ENCODE results near the gene MYO5C. TPM values are rescaled to one million over a fixed set of nuclear protein-coding genes. Genes with fewer than 3 reads are reported as not detected.

Gene MYO5C
- total RNA-seq, 1 donor from 2014 or later: 16.9 TPM

DNA sequence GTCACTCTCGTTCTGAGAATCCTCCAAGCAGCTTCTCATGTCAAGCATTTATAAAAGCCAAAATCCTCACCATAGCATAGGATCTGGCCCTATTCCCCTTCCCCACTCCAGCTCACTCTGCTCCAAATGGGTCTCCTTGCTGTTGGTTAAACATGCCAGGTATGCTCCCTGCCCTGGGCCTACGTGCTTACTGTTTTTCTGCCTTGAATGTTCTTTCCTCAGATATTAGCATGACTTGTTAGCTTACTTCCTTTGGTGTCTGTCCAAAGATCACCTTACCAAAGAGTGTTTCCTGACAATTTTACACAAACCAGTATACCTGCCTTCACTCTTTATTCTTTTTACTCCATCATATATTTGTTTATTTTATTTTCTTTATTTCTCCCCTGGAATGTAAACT, 33.1 kb upstream of the MYO5C start:
- H3K4me3 ChIP-seq (ENCODE audit: low read depth, low read length): no peak overlapping the region
- TF ChIP-seq, protein P1, sequence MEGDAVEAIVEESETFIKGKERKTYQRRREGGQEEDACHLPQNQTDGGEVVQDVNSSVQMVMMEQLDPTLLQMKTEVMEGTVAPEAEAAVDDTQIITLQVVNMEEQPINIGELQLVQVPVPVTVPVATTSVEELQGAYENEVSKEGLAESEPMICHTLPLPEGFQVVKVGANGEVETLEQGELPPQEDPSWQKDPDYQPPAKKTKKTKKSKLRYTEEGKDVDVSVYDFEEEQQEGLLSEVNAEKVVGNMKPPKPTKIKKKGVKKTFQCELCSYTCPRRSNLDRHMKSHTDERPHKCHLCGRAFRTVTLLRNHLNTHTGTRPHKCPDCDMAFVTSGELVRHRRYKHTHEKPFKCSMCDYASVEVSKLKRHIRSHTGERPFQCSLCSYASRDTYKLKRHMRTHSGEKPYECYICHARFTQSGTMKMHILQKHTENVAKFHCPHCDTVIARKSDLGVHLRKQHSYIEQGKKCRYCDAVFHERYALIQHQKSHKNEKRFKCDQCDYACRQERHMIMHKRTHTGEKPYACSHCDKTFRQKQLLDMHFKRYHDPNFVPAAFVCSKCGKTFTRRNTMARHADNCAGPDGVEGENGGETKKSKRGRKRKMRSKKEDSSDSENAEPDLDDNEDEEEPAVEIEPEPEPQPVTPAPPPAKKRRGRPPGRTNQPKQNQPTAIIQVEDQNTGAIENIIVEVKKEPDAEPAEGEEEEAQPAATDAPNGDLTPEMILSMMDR (conservative IDR thresholded peaks at IDR 0.05; ENCODE audit: low read depth, low read length): no peak
- no peak for DNase-seq (ENCODE audit: low read depth)

DNA sequence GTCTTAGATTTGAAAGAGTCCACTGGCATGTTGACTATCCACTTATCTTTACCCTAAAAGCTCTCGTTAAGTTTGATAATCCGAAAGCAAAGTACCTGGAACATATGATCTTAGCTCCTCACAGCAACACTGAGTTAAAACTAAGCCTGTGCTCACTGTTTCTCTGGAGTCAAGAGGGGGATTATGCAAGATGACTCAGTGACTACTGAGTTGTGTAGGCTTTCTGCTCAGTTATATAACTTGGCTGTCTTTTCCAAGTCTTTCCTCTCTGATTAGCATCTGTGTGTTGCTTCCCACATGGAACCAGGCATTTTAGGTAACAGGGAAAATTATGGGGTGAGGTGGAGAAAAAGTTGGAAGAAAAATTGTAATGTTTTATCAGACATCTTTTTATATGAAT, 31.2 kb upstream of the MYO5C start:
- H3K4me3 ChIP-seq (ENCODE audit: low read depth, low read length): no peak overlapping the region
- peak; percentile 19 for DNase-seq (ENCODE audit: low read depth)
- TF ChIP-seq, protein P1 (conservative IDR thresholded peaks at IDR 0.05; ENCODE audit: low read depth, low read length): no peak

DNA sequence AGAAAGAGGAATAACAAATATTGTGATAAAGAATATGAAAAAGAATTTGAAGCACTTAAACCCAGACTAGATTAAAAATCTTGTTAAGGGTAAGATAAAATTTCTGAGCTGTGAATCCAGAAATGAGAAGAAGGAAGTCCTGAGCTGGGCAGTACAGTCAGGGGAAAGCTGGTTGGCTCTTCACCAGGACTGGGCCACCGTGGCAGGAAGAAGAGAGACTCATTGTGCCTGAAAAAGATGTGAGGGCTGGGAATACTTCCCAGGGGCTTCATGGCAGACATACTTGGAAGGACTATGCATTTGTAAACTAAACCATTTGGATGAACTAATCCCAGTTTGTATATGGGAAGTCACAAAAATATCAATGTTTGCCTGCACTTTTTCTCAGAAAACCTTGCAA, 28.5 kb upstream of the MYO5C start:
- DNase-seq (ENCODE audit: low read depth): no peak
- H3K4me3 ChIP-seq (ENCODE audit: low read depth, low read length): no peak overlapping the region
- TF ChIP-seq, protein P1 (conservative IDR thresholded peaks at IDR 0.05; ENCODE audit: low read depth, low read length): no peak

DNA sequence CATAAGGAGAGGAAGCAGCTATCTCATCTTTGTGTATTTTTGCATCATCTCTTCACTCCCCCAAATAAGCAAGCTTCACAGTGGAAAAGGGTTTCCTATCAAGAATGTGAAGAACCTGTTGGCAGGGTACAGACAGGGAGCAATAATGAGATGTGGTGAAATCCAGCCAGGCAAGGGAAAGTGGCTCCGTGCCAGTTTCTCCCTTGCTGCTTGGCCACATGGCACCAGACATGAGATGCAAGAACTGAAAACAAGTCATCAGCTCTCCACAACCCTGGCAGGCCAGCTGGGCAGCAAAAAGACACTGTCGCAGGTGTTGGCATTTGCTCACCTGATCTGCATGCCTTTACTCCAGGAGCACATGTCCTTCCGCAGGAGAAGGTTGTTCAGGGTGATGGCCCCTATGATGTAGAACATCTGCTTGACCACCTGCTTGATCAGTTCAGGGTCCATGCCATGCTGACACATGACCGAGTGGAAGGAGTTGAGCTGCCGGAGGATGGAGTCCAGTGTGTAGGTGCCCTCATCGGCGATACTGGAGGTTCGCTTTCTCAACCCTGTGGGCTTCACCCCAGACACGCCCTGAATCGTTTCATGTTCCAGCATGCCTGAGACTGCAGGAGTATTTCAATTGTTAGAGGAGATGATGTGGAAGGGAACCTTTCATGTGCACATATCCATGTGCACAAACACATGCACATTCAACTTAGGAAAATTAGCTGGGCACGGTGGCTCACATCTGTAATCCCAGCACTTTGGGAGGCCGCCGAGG, 23.3 kb upstream of the MYO5C start:
- no peak overlapping the region for H3K4me3 ChIP-seq (ENCODE audit: low read depth, low read length)
- DNase-seq (ENCODE audit: low read depth): peak; percentile 12
- TF ChIP-seq, protein P1 (conservative IDR thresholded peaks at IDR 0.05; ENCODE audit: low read depth, low read length): no peak

DNA sequence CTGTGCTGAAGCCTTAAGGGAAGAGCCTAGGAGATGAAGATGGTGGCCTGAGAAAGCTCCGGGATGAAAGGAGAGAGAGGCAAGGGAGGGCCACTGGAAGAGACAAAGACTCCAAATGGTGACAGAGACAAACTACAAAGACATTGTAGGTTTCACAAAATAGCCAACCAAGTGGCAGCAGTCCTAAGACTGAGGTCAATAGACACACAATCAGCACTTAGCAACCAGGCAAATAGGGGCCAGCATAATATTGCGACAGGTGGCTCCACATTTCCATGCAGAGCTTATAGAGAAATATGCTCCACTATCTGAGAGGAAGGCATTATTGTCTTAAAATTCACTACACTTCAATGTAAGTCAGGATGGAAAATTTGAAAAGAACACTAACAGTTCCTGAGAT, 22.1 kb upstream of the MYO5C start:
- DNase-seq (ENCODE audit: low read depth): no peak
- no peak overlapping the region for H3K4me3 ChIP-seq (ENCODE audit: low read depth, low read length)
- TF ChIP-seq, protein P1 (conservative IDR thresholded peaks at IDR 0.05; ENCODE audit: low read depth, low read length): no peak

DNA sequence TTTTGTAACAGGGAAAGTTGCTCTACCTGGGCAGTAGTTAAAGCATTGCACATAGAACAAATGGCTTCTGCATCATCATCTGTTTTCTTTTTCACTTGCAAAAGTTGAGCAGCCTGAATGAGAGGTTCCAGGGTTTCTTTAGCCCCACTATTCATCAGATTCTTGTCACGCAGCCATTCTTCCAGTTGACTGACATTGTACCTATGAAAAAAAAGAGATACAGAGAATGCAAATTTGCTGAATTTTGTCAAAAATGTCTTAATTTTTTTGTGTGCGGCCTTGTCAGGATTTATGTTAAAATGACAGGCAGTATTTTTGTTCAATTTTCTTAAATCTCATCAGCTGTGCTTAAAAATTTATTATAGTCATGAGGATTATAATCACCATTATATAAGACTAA, 21.4 kb upstream of the MYO5C start:
- no peak overlapping the region for H3K4me3 ChIP-seq (ENCODE audit: low read depth, low read length)
- no peak for DNase-seq (ENCODE audit: low read depth)
- TF ChIP-seq, protein P1 (conservative IDR thresholded peaks at IDR 0.05; ENCODE audit: low read depth, low read length): no peak

DNA sequence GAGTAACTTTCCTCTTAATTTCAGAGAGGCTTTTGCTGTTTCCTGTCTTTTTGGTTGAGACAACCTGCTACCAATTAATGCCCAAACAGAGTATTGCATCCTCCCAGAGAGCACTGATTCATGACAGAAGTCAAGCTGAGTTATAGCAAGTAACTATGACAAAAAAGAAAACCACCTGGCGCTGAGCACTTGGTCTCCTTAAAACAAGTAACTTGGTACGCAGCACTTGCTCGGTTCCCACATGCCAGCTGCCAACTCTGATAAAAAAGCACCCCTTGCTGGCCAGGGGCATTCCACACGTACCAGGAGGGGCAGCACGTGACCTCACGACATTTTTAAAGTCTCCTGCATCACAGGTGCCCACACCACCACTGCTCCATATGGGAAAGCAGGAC, 13.5 kb upstream of the MYO5C start:
- TF ChIP-seq, protein P1 (conservative IDR thresholded peaks at IDR 0.05; ENCODE audit: low read depth, low read length): no peak
- no peak for DNase-seq (ENCODE audit: low read depth)
- no peak overlapping the region for H3K4me3 ChIP-seq (ENCODE audit: low read depth, low read length)
